ENCODE measurements around the gene CHIT1. TPM values are rescaled to one million over a fixed set of nuclear protein-coding genes. Genes with fewer than 3 reads are reported as not detected.

Gene CHIT1
- not detected in 2 replicates for total RNA-seq

GRCh38 chr1:203229471-203230135, at the start of gene CHIT1:
TSS of gene CHIT1 (minus strand) at chr1:203229673. CDS start at chr1:203229636, 37 bp downstream.

GRCh38 chr1:203186446-203187303, 42.8 kb downstream of the CHIT1 start, which contains the start of gene CHI3L1:
TSS of gene CHI3L1 (minus strand) at chr1:203186704. CDS start at chr1:203186623, 81 bp downstream.

GRCh38 chr1:203175237-203175826, 54.1 kb downstream of the CHIT1 start, which contains the start of gene MYBPH:
TSS of gene MYBPH (minus strand) at chr1:203175826. CDS start at chr1:203175755, 71 bp downstream.

Other genes starting within 250 kb of the CHIT1 start
- gene TMEM183A, start 222.3 kb downstream of the CHIT1 start, total RNA-seq = 113 and 126 TPM in 2 replicates
- gene PPFIA4, start 203.2 kb downstream of the CHIT1 start, total RNA-seq = under 0.01 and 0.65 TPM in 2 replicates
- gene MYOG, start 143.7 kb downstream of the CHIT1 start, total RNA-seq = not detected in 2 replicates
- not detected in 2 replicates for gene ADORA1, start 101.9 kb downstream of the CHIT1 start, total RNA-seq
- gene MYBPH, start 53.8 kb downstream of the CHIT1 start, total RNA-seq = not detected in 2 replicates
- under 0.01 TPM in 1 of 2 replicates, not detected in the other for gene CHI3L1, start 43.0 kb downstream of the CHIT1 start, total RNA-seq
- gene BTG2, start 75.8 kb upstream of the CHIT1 start, total RNA-seq = 66.9 and 77.1 TPM in 2 replicates
- gene FMOD, start 121.4 kb upstream of the CHIT1 start, total RNA-seq = 0.19 and 0.33 TPM in 2 replicates
- under 0.01 TPM in 1 of 2 replicates, not detected in the other for gene PRELP, start 246.1 kb upstream of the CHIT1 start, total RNA-seq

Data from vein endothelial cell (primary cell).